GM12878 (cell line): ENCODE results near the gene UNC119. TPM values are rescaled to one million over a fixed set of nuclear protein-coding genes. Genes with fewer than 3 reads are reported as not detected.

Experiments
- ATAC-seq: fragments of 200-7000 bp; cut with Tn5 transposase; 3 replicates; pipeline ENCODE4 v1.9.1; 2020; ENCODE audit warnings: mild to moderate bottlenecking, moderate library complexity
- BruUV-seq: library from RNA; stranded (reverse); fragments of 400-500 nt; replicated peaks from 2 replicates; lab custom pipeline; 2021; lab: Mats Ljungman, UMichigan
- CTCF ChIA-PET: fragments of 300-600 bp; sonication (Branson Sonifier 250); formaldehyde crosslinking; extraction: SDS; loops from one replicate; lab custom pipeline; 2021; ENCODE audit warnings: inconsistent platforms; lab: Yijun Ruan, JAX
- POLR2A ChIA-PET: fragments of 350-600 bp; formaldehyde crosslinking; extraction: SDS; loops from one replicate; lab custom pipeline; 2021; ENCODE audit warnings: inconsistent platforms; lab: Charles Lee
- RAD21 ChIA-PET: fragments of 300-600 bp; sonication (Branson Sonifier 250); formaldehyde crosslinking; loops from one replicate; lab custom pipeline; 2023; ENCODE audit warnings: antibody characterized with exemption; ENCODE audit not compliant: unreplicated experiment; lab: Charles Lee
- SMC1A ChIA-PET: fragments of 300-600 bp; sonication (Branson Sonifier 250); formaldehyde crosslinking; loops from one replicate; lab custom pipeline; 2023; ENCODE audit not compliant: unreplicated experiment, uncharacterized antibody; lab: Charles Lee
- DNase-seq: peaks from one replicate; pipeline ENCODE4 v3.0.0-alpha.2; 2011; ENCODE audit warnings: low read depth, low spot score
- FAIRE-seq: peaks from 3 replicates; lab custom pipeline; 2011; peaks lifted over from hg19 to GRCh38; lab: Jason Lieb, UNC
- H2AFZ ChIP-seq: 2 replicates; pipeline ENCODE4 v1.6.0; 2011; ENCODE audit warnings: low read depth, low read length, control low read depth; ENCODE audit not compliant: control insufficient read depth
- H3K27ac ChIP-seq: 2 replicates; pipeline ENCODE4 v1.5.1; 2011; ENCODE audit warnings: control low read depth; ENCODE audit not compliant: control insufficient read depth, insufficient read depth
- H3K27me3 ChIP-seq, 2 experiments: replicated peaks in 1 of 2; 2 replicates each; pipeline versions ENCODE4 v1.6.0 to v1.6.1; 2011; ENCODE audit warnings: low read length in 1 of 2; ENCODE audit not compliant: control insufficient read depth in 2 of 2, insufficient read depth in 2 of 2
- H3K36me3 ChIP-seq, 2 experiments: 2 replicates each; pipeline ENCODE4 v1.5.1; 2011; ENCODE audit warnings: low read length in 1 of 2; ENCODE audit not compliant: control insufficient read depth in 2 of 2, insufficient read depth in 2 of 2
- H3K4me1 ChIP-seq: 2 replicates; pipeline ENCODE4 v1.6.1; 2011; ENCODE audit warnings: mild to moderate bottlenecking, low read length, moderate library complexity, mixed read lengths; ENCODE audit not compliant: control insufficient read depth, insufficient read depth
- H3K4me2 ChIP-seq: 2 replicates; pipeline ENCODE4 v1.6.0; 2011; ENCODE audit warnings: control low read depth; ENCODE audit not compliant: control insufficient read depth, insufficient read depth
- H3K4me3 ChIP-seq: fragments of 200-600 bp; sonication (generic); 2 replicates; pipeline ENCODE4 v1.5.1; 2016
- H3K79me2 ChIP-seq: 2 replicates; pipeline ENCODE4 v1.6.0; 2011; ENCODE audit warnings: low read length; ENCODE audit not compliant: control insufficient read depth, insufficient read depth
- H3K9ac ChIP-seq: 2 replicates; pipeline ENCODE4 v1.8.0; 2011; ENCODE audit warnings: low read length, control low read depth, mixed read lengths; ENCODE audit not compliant: control insufficient read depth, insufficient read depth
- H3K9me3 ChIP-seq: replicated peaks from 3 replicates; pipeline ENCODE4 v1.5.1; 2011; ENCODE audit warnings: mild to moderate bottlenecking, low read length; ENCODE audit not compliant: control insufficient read depth, insufficient read depth
- H4K20me1 ChIP-seq: 2 replicates; pipeline ENCODE4 v1.6.0; 2011; ENCODE audit not compliant: control insufficient read depth, insufficient read depth
- ATF7 ChIP-seq: fragments of 450-650 bp; IDR thresholded peaks from 2 replicates; pipeline ENCODE4 v1.6.1; 2016; ENCODE audit warnings: low read depth, mild to moderate bottlenecking
- FOS ChIP-seq: IDR thresholded peaks from 3 replicates; pipeline ENCODE4 v1.6.1; 2011; ENCODE audit warnings: borderline replicate concordance; ENCODE audit not compliant: insufficient read length; ENCODE audit errors: extremely low read depth
- HDAC6 ChIP-seq: fragments of 200-600 bp; sonication (generic); IDR thresholded peaks from one replicate; pipeline ENCODE4 v1.8.0; 2017; ENCODE audit warnings: antibody characterized with exemption; ENCODE audit not compliant: unreplicated experiment
- MTA2 ChIP-seq: fragments of 450-650 bp; IDR thresholded peaks from 2 replicates; pipeline ENCODE4 v1.6.1; 2016; ENCODE audit warnings: low read depth, mild to moderate bottlenecking, moderate library complexity
- RCOR1 ChIP-seq: conservative IDR thresholded peaks from 2 replicates; pipeline ENCODE4 v1.6.1; 2012; ENCODE audit warnings: low read depth, low read length, improper control_type of control experiment
- STAT1 ChIP-seq: fragments of 450-650 bp; conservative IDR thresholded peaks from 2 replicates; pipeline ENCODE4 v1.6.1; 2014; ENCODE audit warnings: antibody characterized with exemption, mild to moderate bottlenecking
- USF2 ChIP-seq: IDR thresholded peaks from 2 replicates; pipeline ENCODE4 v1.6.1; 2011; ENCODE audit warnings: low read depth, low read length, improper control_type of control experiment, borderline replicate concordance
- ZNF274 ChIP-seq: IDR thresholded peaks from one replicate; pipeline ENCODE4 v1.8.0; 2011; ENCODE audit not compliant: insufficient read length, insufficient read depth
- WGBS: methylation state at CpG from one replicate; pipeline ENCODE4 v1.1.6; 2016; ENCODE audit warnings: low lambda C conversion rate; ENCODE audit not compliant: insufficient replicate concordance, insufficient coverage; ENCODE audit errors: missing lambda C conversion rate; 5-methylcytosine and 5-hydroxymethylcytosine counted together
- in situ Hi-C: fragments of 300-500 bp; cut with MboI; formaldehyde crosslinking; loops from 9 replicates; pipeline ENCODE4 v1.14.3; 2018; ENCODE audit warnings: mixed read lengths
- intact Hi-C: fragments of 100-400 bp; cut with micrococcal nuclease; formaldehyde crosslinking; loops from one replicate; pipeline ENCODE4 v1.14.2; 2022; ENCODE audit not compliant: unreplicated experiment
- polyA plus RNA-seq, 11 experiments: library from polyadenylated mRNA; depleted of rRNA in 4 of 11; unstranded in 6 of 11; stranded (reverse) in 5 of 11; fragments of >200 nt; fragmentation: Nextera tagmentation in 4 of 11; fragmentation: Illumina TruSeq in 1 of 11; extraction: Ambion mirVana in 4 of 11; extraction: Trizol in 1 of 11; gene quantifications; 1 replicate in 1 of 11; 2 replicates in 10 of 11; pipeline versions ENCODE4 v1.2.1 to v1.2.3, GENCODE V29; 2011 to 2016; ENCODE audit warnings: inconsistent platforms in 2 of 11, missing spikeins in 2 of 11, low read depth in 1 of 11
- total RNA-seq, 4 experiments: library from RNA; depleted of rRNA in 3 of 4; stranded (reverse); fragments of >200 nt in 3 of 4; fragmentation: Illumina TruSeq in 1 of 4; extraction: Trizol in 1 of 4; gene quantifications; 2 replicates each; pipeline versions ENCODE4 v1.2.1 to v1.2.3, GENCODE V29; 2013 to 2021
- TF ChIP-seq, protein P1 (sequence below): fragments of 450-650 bp; IDR thresholded peaks from 2 replicates; pipeline ENCODE4 v1.6.1; 2016; ENCODE audit warnings: mild to moderate bottlenecking

UNC119 gene
- total and polyA plus RNA-seq, 10 of the 15 experiments (the other 5 are each of a cell fraction or from before 2014, with no cell fraction given), result 2.7 to 436 (median 57.8) TPM

GRCh38 chr17:28505986-28506665 lies 46.3 kb downstream of the UNC119 start, which contains the start of gene FOXN1:
FOXN1 (plus strand) TSS chr17:28506348; CDS start chr17:28523970, 17,622 bp downstream.
- WGBS, result 61% methylated on average over 28 of the region's 28 CpGs
- no peak for DNase-seq
- no peak for TF ChIP-seq FOS
- no peak for TF ChIP-seq USF2
- TF ChIP-seq ATF7, result no peak
- no peak for TF ChIP-seq ZNF274
- TF ChIP-seq, protein P1, sequence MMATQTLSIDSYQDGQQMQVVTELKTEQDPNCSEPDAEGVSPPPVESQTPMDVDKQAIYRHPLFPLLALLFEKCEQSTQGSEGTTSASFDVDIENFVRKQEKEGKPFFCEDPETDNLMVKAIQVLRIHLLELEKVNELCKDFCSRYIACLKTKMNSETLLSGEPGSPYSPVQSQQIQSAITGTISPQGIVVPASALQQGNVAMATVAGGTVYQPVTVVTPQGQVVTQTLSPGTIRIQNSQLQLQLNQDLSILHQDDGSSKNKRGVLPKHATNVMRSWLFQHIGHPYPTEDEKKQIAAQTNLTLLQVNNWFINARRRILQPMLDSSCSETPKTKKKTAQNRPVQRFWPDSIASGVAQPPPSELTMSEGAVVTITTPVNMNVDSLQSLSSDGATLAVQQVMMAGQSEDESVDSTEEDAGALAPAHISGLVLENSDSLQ, result no peak
- TF ChIP-seq HDAC6, result no peak
- no peak for TF ChIP-seq RCOR1
- no peak for TF ChIP-seq STAT1
- no peak for TF ChIP-seq MTA2
- TF ChIP-seq, all 136 proteins: peak for 0
- Histone ChIP-seq H3K27me3 (no peaks in the 10 kb centered on the region), H3K4me2 (no peak within 1 kb of the TSS), H3K4me1 (peaks cover 28% of the 10 kb centered on the region), H3K9ac (no peak within 1 kb of the TSS), H3K79me2 (peaks cover 6% of the 10 kb centered on the region), H3K27ac (no peak within 1 kb of the TSS), H3K4me3 (no peak within 1 kb of the TSS), H3K36me3 (no peaks in the 10 kb centered on the region), H4K20me1 (no peaks in the 10 kb centered on the region), H3K9me3 (no peaks in the 10 kb centered on the region), H2AFZ (no peak within 1 kb of the TSS)
- no peak for ATAC-seq
- in situ Hi-C loops (no loop called here), intact Hi-C loops (no loop called here)
- ChIA-PET SMC1A (interaction anchor here (1.2 to 2.0 kb wide), 2 partner anchors 11 to 21 kb away, joined by 3 to 5 read pairs; no protein-coding TSS in a partner anchor), CTCF (no interaction called here), RAD21 (no interaction called here), POLR2A (interaction anchor here (0.6 kb wide), 1 partner anchor 63 kb away, joined by 7 read pairs; no protein-coding TSS in a partner anchor)
- no TSS peak for BruUV-seq
- no peak for FAIRE-seq
